Measurements from ENCODE around the gene MYH13. TPM values are rescaled to one million over a fixed set of nuclear protein-coding genes. Genes with fewer than 3 reads are reported as not detected.
"Not testable (repeated sequence)": the region's sequence is repeated elsewhere in the genome, so short reads cannot be mapped to it uniquely, and the experiment has no call there.

The MYH13 gene
- total RNA-seq, 4 donors from 2014 or later = not detected

- H3K4me1 ChIP-seq = peaks cover 14% of the 10 kb centered on the region
- 68% methylated on average over 12 of the region's 12 CpGs for WGBS
- no peaks in the 10 kb centered on the region for H3K36me3 ChIP-seq
- no peaks in the 10 kb centered on the region for H3K9me3 ChIP-seq
- peaks cover 7% of the 10 kb centered on the region for H3K27me3 ChIP-seq
- H3K27ac ChIP-seq = no peak overlapping the region
- no peak for TF ChIP-seq CTCF (IDR thresholded peaks at IDR 0.05)
- TF ChIP-seq POLR2A (IDR thresholded peaks at IDR 0.05) = no peak
- TF ChIP-seq EP300 (IDR thresholded peaks at IDR 0.05) = no peak
- TF ChIP-seq POLR2AphosphoS5 (IDR thresholded peaks at IDR 0.05) = no peak
- H3K4me3 ChIP-seq = no peak overlapping the region
- no peak for DNase-seq (ENCODE audit: low spot score in 2 of 2)
Observed at GRCh38 chr17:10292057-10292937, 80.5 kb downstream of the MYH13 start.

- not testable (repeated sequence) for H3K36me3 ChIP-seq; H3K27me3 ChIP-seq; H3K4me3 ChIP-seq; H3K9me3 ChIP-seq; H3K27ac ChIP-seq; DNase-seq (ENCODE audit: low spot score in 2 of 2)
- H3K4me1 ChIP-seq = peaks cover 14% of the 10 kb centered on the region
- WGBS = 77% methylated on average over 12 of the region's 12 CpGs
Observed at GRCh38 chr17:10291576-10291975, 81.2 kb downstream of the MYH13 start.

GRCh38 chr17:10290041-10290440, 82.8 kb downstream of the MYH13 start:
- peaks cover 14% of the 10 kb centered on the region for H3K4me1 ChIP-seq
- H3K27ac ChIP-seq = no peak overlapping the region
- 21% methylated on average over 1 of the region's 1 CpG for WGBS
- no peaks in the 10 kb centered on the region for H3K36me3 ChIP-seq
- H3K4me3 ChIP-seq = no peak overlapping the region
- no peak for DNase-seq (ENCODE audit: low spot score in 2 of 2)
- H3K27me3 ChIP-seq = peaks cover 8% of the 10 kb centered on the region
- no peaks in the 10 kb centered on the region for H3K9me3 ChIP-seq
- TF ChIP-seq EP300 (IDR thresholded peaks at IDR 0.05) (no peak), POLR2A (IDR thresholded peaks at IDR 0.05) (no peak), CTCF (IDR thresholded peaks at IDR 0.05) (no peak), POLR2AphosphoS5 (IDR thresholded peaks at IDR 0.05) (no peak)

GRCh38 chr17:10286324-10286723, 86.5 kb downstream of the MYH13 start:
- Histone ChIP-seq H3K36me3 (no peaks in the 10 kb centered on the region), H3K4me1 (peaks cover 7% of the 10 kb centered on the region), H3K27me3 (peaks cover 8% of the 10 kb centered on the region), H3K27ac (no peak overlapping the region), H3K4me3 (no peak overlapping the region), H3K9me3 (no peaks in the 10 kb centered on the region)
- no peak for DNase-seq (ENCODE audit: low spot score in 2 of 2)
- TF ChIP-seq POLR2A (IDR thresholded peaks at IDR 0.05) (no peak), POLR2AphosphoS5 (IDR thresholded peaks at IDR 0.05) (no peak), CTCF (IDR thresholded peaks at IDR 0.05) (no peak), EP300 (IDR thresholded peaks at IDR 0.05) (no peak)
- WGBS = 8% methylated on average over 1 of the region's 1 CpG

- no peak overlapping the region for H3K27ac ChIP-seq
- TF ChIP-seq POLR2A (IDR thresholded peaks at IDR 0.05) = no peak
- TF ChIP-seq POLR2AphosphoS5 (IDR thresholded peaks at IDR 0.05) = no peak
- TF ChIP-seq EP300 (IDR thresholded peaks at IDR 0.05) = no peak
- TF ChIP-seq CTCF (IDR thresholded peaks at IDR 0.05) = no peak
- no peaks in the 10 kb centered on the region for H3K9me3 ChIP-seq
- H3K4me1 ChIP-seq = peaks cover 7% of the 10 kb centered on the region
- DNase-seq (ENCODE audit: low spot score in 2 of 2) = no peak
- peaks cover 8% of the 10 kb centered on the region for H3K27me3 ChIP-seq
- no peaks in the 10 kb centered on the region for H3K36me3 ChIP-seq
- WGBS = 70% methylated on average over 8 of the region's 8 CpGs
- H3K4me3 ChIP-seq = no peak overlapping the region
Observed at GRCh38 chr17:10285896-10286295, 86.9 kb downstream of the MYH13 start.

Data from suprapubic skin (tissue), 4 donors.